ENCODE data around the gene ODF4. TPM values are rescaled to one million over a fixed set of nuclear protein-coding genes. Genes with fewer than 3 reads are reported as not detected.

Gene ODF4
- total RNA-seq, 6 experiments from 2014 or later: not detected

GRCh38 chr17:8380049-8380448 lies 40.4 kb downstream of the ODF4 start:
- Mint-ChIP-seq H3K4me1 (ENCODE audit: low read depth) (peaks cover 79% of the 10 kb centered on the region), H3K27me3 (ENCODE audit: insufficient read depth) (peaks cover 11% of the 10 kb centered on the region), H3K4me3 (peak overlapping the region; percentile 100), H3K27ac (0 out of 2 replicates have a peak overlapping the region, but pooled peaks have one; percentile 18), H3K36me3 (ENCODE audit: low read depth) (peaks cover 58% of the 10 kb centered on the region), H3K9me3 (no peaks in the 10 kb centered on the region; the same call in 1 of the 2 replicates)
- TF ChIP-seq, protein P1, sequence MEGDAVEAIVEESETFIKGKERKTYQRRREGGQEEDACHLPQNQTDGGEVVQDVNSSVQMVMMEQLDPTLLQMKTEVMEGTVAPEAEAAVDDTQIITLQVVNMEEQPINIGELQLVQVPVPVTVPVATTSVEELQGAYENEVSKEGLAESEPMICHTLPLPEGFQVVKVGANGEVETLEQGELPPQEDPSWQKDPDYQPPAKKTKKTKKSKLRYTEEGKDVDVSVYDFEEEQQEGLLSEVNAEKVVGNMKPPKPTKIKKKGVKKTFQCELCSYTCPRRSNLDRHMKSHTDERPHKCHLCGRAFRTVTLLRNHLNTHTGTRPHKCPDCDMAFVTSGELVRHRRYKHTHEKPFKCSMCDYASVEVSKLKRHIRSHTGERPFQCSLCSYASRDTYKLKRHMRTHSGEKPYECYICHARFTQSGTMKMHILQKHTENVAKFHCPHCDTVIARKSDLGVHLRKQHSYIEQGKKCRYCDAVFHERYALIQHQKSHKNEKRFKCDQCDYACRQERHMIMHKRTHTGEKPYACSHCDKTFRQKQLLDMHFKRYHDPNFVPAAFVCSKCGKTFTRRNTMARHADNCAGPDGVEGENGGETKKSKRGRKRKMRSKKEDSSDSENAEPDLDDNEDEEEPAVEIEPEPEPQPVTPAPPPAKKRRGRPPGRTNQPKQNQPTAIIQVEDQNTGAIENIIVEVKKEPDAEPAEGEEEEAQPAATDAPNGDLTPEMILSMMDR (IDR thresholded peaks at IDR 0.05): no peak
- DNase-seq: no peak

DNA sequence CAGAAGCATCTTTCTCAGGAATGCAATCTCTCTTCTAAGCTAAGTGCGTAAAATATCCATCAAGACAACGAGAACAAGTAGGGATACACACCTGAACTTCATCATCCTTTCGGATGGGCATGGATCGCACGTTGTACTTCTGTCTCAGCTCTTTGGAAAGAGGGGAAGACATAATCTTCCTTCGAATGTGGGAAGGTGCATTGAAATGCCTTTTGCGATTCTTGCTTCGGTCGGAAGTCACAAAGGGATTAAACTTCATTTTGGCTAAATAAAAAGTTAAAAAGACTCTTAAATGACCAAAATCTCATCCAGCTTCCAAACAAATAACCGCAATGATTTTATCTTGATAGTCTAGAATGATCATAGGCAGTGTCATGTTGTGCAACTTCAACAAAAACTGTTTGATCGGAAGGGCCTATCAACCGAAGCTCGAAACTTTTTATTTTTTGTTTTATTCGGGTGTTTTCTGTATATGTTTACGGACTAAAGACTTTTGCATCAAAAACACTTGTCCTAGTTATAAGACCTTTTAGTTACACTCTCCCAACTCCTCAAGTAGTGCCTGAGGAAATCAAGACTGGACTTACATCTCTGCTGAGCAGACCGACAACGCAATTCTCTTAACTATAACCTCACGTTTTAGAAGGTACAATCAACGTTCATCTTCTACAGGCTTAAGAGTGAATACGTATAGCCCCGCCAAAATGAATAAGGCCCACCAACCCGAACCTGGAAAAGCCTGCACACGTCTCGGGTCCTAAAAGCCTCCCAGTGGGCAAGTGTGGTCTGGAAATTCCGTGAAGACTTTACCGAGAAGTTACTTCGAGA lies 42.6 kb downstream of the ODF4 start:
- H3K27ac Mint-ChIP-seq: peak overlapping the region; percentile 99
- H3K36me3 Mint-ChIP-seq (ENCODE audit: low read depth): peaks cover 56% of the 10 kb centered on the region

DNA sequence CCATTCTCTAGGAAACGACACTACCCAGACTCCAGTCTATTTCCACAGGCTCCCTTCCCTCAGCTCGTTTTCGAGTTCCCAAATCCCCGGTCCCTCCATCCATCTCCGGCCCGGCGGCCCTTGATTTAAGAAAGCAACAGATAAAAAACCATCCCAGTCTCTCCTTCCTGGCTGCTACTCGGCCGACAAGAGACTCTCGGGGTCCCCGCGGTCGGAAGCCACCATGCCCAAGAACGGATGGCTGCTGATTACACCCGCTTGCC lies 43.2 kb downstream of the ODF4 start:
- peaks cover 11% of the 10 kb centered on the region for H3K27me3 Mint-ChIP-seq (ENCODE audit: insufficient read depth)
- no peaks in the 10 kb centered on the region; the same call in 1 of the 2 replicates for H3K9me3 Mint-ChIP-seq
- TF ChIP-seq, protein P1 (IDR thresholded peaks at IDR 0.05): no peak
- peak overlapping the region; percentile 99 for H3K27ac Mint-ChIP-seq
- peaks cover 66% of the 10 kb centered on the region for H3K4me1 Mint-ChIP-seq (ENCODE audit: low read depth)
- H3K4me3 Mint-ChIP-seq: peak overlapping the region; percentile 100
- DNase-seq: no peak
- peaks cover 50% of the 10 kb centered on the region for H3K36me3 Mint-ChIP-seq (ENCODE audit: low read depth)

More for the DNA sequence above, 42.6 kb downstream of the ODF4 start:
- DNase-seq: no peak
- Mint-ChIP-seq H3K27me3 (ENCODE audit: insufficient read depth) (peaks cover 11% of the 10 kb centered on the region), H3K9me3 (no peaks in the 10 kb centered on the region; the same call in 1 of the 2 replicates), H3K4me1 (ENCODE audit: low read depth) (peaks cover 71% of the 10 kb centered on the region), H3K4me3 (peak overlapping the region; percentile 100)
- TF ChIP-seq, protein P1 (IDR thresholded peaks at IDR 0.05): no peak

DNA sequence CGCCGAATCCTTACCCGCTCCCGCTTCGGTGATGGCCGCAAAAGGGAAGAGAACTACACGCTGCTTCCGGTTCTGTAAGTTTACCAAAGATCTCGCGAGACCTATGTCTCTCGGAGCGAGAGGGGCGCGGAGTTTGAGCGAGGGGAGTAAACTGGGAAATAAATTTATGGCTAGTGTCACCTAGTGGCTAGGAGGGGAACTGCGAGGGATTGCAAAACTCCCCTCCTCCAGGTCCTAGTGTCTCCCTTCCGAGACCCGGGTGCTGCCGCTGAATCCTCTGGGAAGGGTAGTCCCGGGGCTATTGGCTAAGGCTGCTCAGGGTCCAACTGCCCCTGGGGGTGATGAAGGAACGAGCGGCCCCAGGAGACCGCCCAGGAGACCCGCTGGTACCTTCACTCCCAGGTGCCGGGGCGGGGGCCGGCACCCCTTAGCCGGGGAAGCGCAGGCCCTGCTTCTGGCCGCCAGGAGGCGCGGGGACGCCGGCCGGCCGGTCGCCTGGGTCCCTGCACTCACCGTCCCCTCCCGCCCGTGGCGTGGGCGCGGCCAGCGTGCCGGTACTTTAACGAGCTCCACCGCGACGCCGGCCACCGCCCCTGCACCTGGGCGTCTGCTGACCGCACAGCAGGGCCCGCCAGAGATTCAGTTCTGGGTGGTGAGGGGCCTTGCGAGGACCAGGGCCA lies 43.6 kb downstream of the ODF4 start, which contains the start of gene RPL26:
TSS of gene RPL26 (minus strand) at position 51 of the 680 bp plus-strand sequence. CDS start 883 bp downstream, outside the sequence.
- Mint-ChIP-seq H3K27ac (peak within 1 kb of the TSS; percentile 99), H3K27me3 (ENCODE audit: insufficient read depth) (peaks cover 11% of the 10 kb centered on the region), H3K4me1 (ENCODE audit: low read depth) (peaks cover 62% of the 10 kb centered on the region), H3K36me3 (ENCODE audit: low read depth) (peaks cover 47% of the 10 kb centered on the region), H3K4me3 (peak within 1 kb of the TSS; percentile 100), H3K9me3 (no peaks in the 10 kb centered on the region; the same call in 1 of the 2 replicates)
- TF ChIP-seq, protein P1 (IDR thresholded peaks at IDR 0.05): peak; percentile 99
- peak; percentile 98 for DNase-seq

DNA sequence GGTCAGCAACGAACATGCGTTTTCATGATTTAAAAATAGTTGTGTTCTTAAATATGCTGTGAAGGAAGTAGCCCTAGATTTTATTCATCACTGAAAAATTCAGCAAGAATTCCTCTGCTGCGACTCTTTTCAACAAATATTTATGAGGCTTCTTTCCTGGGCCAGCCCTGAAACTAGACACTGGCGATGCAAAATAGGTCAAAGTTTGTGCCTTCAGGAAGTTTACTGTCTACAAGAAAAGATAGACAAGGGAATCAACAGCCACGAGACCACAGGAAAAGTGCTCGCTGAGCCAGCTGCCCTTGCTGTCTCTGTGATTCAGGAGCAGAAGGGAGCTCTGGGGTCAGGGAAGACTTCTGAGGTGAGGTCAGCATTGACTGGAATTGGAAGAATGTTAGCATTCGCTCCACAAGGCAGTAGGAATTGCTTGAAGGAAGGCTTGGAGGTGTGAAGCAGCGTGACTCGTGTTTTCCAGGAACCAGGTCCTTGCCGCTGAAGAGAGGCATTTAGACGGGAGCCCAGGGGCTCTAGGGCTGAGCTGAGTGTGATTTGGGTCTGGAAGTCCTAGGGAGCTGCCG lies 45.2 kb downstream of the ODF4 start:
- Mint-ChIP-seq H3K36me3 (ENCODE audit: low read depth) (peaks cover 35% of the 10 kb centered on the region), H3K4me3 (peak overlapping the region; percentile 100), H3K27ac (peak overlapping the region; percentile 91), H3K4me1 (ENCODE audit: low read depth) (peaks cover 49% of the 10 kb centered on the region), H3K9me3 (no peaks in the 10 kb centered on the region; the same call in 1 of the 2 replicates), H3K27me3 (ENCODE audit: insufficient read depth) (peaks cover 9% of the 10 kb centered on the region)
- TF ChIP-seq, protein P1 (IDR thresholded peaks at IDR 0.05): no peak
- DNase-seq: peak; percentile 93
